ENCODE data around the gene CHST7. TPM values are rescaled to one million over a fixed set of nuclear protein-coding genes. Genes with fewer than 3 reads are reported as not detected.

The CHST7 gene
- total RNA-seq, 4 donors from 2014 or later: 4.9 to 10.3 (median 7.6) TPM

DNA sequence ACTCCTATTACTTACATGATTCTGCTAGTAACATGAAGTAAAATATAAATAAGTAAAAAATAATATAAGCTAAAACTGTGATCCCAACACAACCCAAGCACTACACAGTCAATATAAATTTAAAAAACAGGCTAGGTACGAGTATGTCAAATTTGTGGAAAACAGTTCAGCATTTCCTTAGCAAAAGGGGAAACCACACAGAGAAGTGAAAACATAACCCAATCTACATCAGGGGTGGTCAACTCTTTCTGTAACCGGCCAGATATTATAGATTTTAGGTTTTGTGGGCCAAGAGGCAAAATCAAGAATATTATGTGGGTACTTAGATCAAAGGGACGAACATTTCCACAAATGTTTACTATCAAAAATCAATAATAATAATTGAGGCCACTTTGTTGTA lies 70.1 kb downstream of the CHST7 start:
- intact Hi-C loops (cut with DNase I; ENCODE audit: low total_unique reads) (no loop called here), in situ Hi-C loops (cut with MboI; ENCODE audit: low pct_ligation_motif_present in 1 of 4, low pct_unique_long_range_greater_than_20kb in 1 of 4, low sequenced_read_pairs in 3 of 4) (no loop called here)
- TF ChIP-seq EP300 (IDR thresholded peaks at IDR 0.05; ENCODE audit: low read depth) (no peak), POLR2AphosphoS5 (IDR thresholded peaks at IDR 0.05) (no peak), POLR2A (IDR thresholded peaks at IDR 0.05) (no peak)
- TF ChIP-seq, protein P1, sequence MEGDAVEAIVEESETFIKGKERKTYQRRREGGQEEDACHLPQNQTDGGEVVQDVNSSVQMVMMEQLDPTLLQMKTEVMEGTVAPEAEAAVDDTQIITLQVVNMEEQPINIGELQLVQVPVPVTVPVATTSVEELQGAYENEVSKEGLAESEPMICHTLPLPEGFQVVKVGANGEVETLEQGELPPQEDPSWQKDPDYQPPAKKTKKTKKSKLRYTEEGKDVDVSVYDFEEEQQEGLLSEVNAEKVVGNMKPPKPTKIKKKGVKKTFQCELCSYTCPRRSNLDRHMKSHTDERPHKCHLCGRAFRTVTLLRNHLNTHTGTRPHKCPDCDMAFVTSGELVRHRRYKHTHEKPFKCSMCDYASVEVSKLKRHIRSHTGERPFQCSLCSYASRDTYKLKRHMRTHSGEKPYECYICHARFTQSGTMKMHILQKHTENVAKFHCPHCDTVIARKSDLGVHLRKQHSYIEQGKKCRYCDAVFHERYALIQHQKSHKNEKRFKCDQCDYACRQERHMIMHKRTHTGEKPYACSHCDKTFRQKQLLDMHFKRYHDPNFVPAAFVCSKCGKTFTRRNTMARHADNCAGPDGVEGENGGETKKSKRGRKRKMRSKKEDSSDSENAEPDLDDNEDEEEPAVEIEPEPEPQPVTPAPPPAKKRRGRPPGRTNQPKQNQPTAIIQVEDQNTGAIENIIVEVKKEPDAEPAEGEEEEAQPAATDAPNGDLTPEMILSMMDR (IDR thresholded peaks at IDR 0.05): no peak

DNA sequence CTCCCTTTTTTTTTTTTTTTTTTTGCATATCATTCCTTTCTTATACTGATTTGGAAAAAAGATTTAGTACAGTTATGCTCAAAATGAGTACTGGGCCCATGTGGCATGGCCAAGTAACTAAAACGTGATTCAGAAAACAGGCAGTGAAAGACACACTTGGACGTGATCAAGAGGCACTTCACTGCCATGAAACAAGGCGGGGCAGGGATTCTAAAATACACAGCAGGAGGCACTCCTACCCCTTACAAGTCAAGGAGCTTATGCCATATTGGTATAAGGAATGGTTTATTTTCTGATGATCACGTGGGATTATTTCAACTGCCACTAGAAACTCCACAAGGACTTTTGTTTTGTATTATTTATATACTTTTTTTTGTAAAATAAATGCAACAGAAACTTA lies 72.0 kb downstream of the CHST7 start:
- H3K4me1 ChIP-seq: no peaks in the 10 kb centered on the region
- no peaks in the 10 kb centered on the region for H3K36me3 ChIP-seq
- H3K9me3 ChIP-seq: no peaks in the 10 kb centered on the region
- DNase-seq: no peak
- no peak overlapping the region for H3K27ac ChIP-seq
- H3K4me3 ChIP-seq: no peak overlapping the region
- intact Hi-C loops (cut with DNase I; ENCODE audit: low total_unique reads): no loop called here
- in situ Hi-C loops (cut with MboI; ENCODE audit: low pct_ligation_motif_present in 1 of 4, low pct_unique_long_range_greater_than_20kb in 1 of 4, low sequenced_read_pairs in 3 of 4): no loop called here
- TF ChIP-seq POLR2AphosphoS5 (IDR thresholded peaks at IDR 0.05) (no peak), EP300 (IDR thresholded peaks at IDR 0.05; ENCODE audit: low read depth) (no peak), POLR2A (IDR thresholded peaks at IDR 0.05) (no peak)
- TF ChIP-seq, protein P1 (IDR thresholded peaks at IDR 0.05): no peak
- no peaks in the 10 kb centered on the region for H3K27me3 ChIP-seq
- WGBS, 2 donors (ENCODE audit: low coverage in 1 of 2): 61 to 72% methylated on average over 2 to 4 of the region's 4 CpGs

More for the DNA sequence above, 70.1 kb downstream of the CHST7 start:
- H3K27me3 ChIP-seq: no peaks in the 10 kb centered on the region
- H3K4me1 ChIP-seq: no peaks in the 10 kb centered on the region
- no peak overlapping the region for H3K4me3 ChIP-seq
- no peak for DNase-seq
- 61% methylated on average over 3 of the region's 3 CpGs; no CpG with 5 or more reads in 1 of the 2 donors for WGBS, 2 donors (ENCODE audit: low coverage in 1 of 2)
- no peak overlapping the region for H3K27ac ChIP-seq
- H3K9me3 ChIP-seq: no peaks in the 10 kb centered on the region
- no peaks in the 10 kb centered on the region for H3K36me3 ChIP-seq

DNA sequence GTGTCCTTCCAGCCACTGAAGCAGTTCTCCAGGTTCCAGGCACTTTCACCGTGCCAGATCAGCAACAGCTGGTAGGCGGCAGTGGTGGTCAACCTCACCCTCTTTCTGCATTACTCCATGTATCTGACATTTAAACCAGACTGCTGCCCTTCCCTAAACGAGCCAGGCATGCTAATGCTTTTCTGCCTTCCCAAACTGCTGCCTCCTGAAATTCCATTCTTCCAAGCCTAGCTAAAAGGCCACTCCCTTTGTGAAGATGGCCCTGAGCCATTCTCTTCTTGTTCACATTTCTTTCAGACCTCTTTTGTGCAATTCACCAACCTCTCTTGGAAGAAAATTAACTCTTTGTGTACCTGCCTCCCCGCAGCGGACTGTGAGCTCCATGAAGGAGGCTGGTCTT lies 73.7 kb downstream of the CHST7 start:
- in situ Hi-C loops (cut with MboI; ENCODE audit: low pct_ligation_motif_present in 1 of 4, low pct_unique_long_range_greater_than_20kb in 1 of 4, low sequenced_read_pairs in 3 of 4): no loop called here
- no peak for DNase-seq
- intact Hi-C loops (cut with DNase I; ENCODE audit: low total_unique reads): no loop called here
- no peaks in the 10 kb centered on the region for H3K9me3 ChIP-seq
- H3K27me3 ChIP-seq: no peaks in the 10 kb centered on the region
- H3K27ac ChIP-seq: no peak overlapping the region
- no peak overlapping the region for H3K4me3 ChIP-seq
- no peaks in the 10 kb centered on the region for H3K4me1 ChIP-seq
- H3K36me3 ChIP-seq: no peaks in the 10 kb centered on the region
- 78% methylated on average over 5 of the region's 5 CpGs; no CpG with 5 or more reads in 1 of the 2 donors for WGBS, 2 donors (ENCODE audit: low coverage in 1 of 2)
- TF ChIP-seq EP300 (IDR thresholded peaks at IDR 0.05; ENCODE audit: low read depth): no peak
- TF ChIP-seq, protein P1 (IDR thresholded peaks at IDR 0.05): no peak
- no peak for TF ChIP-seq POLR2A (IDR thresholded peaks at IDR 0.05)

Small RNA genes lying within 50 kb of the gene (small RNA-seq; reads per million reads assigned to genes)
- 0 reads per million in 4 donors for gene RF00017

Other genes starting within 250 kb of the CHST7 start
- gene ZNF674, start 28.3 kb upstream of the CHST7 start, total RNA-seq: 10 to 100 TPM in 1 of 4 donors, 1 to 10 TPM in 2, under 1 TPM in 1; 0.37 to 11.0 (median 5.6) TPM
- 10 to 100 TPM in 1 of 4 donors, 1 to 10 TPM in 2, under 1 TPM in 1; 0.82 to 29.2 (median 2.3) TPM for gene SLC9A7, start 185.4 kb downstream of the CHST7 start, total RNA-seq